Stimulated activated naive CD8-positive, alpha-beta T cell treated with anti-CD3 and anti-CD28 coated beads, Interleukin-15, Interleukin-2, amounts not matched to agents 100 ng/mL and 50 ng/mL, for 24 hours (primary cell): Measurements from ENCODE around the gene F2R.
"Not testable (repeated sequence)": the region's sequence is repeated elsewhere in the genome, so short reads cannot be mapped to it uniquely, and the experiment has no call there.

Source experiments
- H3K27ac Mint-ChIP-seq: one replicate; pipeline ENCODE4 v1.8.0; 2021; ENCODE audit warnings: mild to moderate bottlenecking, mixed read lengths
- H3K27me3 Mint-ChIP-seq: one replicate; pipeline ENCODE4 v1.8.0; 2021; ENCODE audit warnings: mixed read lengths
- H3K36me3 Mint-ChIP-seq: one replicate; pipeline ENCODE4 v1.8.0; 2021; ENCODE audit warnings: low read depth, mixed read lengths
- H3K4me1 Mint-ChIP-seq: one replicate; pipeline ENCODE4 v1.8.0; 2021; ENCODE audit warnings: low read depth, mixed read lengths
- H3K4me3 Mint-ChIP-seq: one replicate; pipeline ENCODE4 v1.8.0; 2021; ENCODE audit warnings: mild to moderate bottlenecking, mixed read lengths
- H3K9me3 Mint-ChIP-seq: one replicate; pipeline ENCODE4 v1.8.0; 2021; ENCODE audit warnings: mixed read lengths

Gene F2R

DNA sequence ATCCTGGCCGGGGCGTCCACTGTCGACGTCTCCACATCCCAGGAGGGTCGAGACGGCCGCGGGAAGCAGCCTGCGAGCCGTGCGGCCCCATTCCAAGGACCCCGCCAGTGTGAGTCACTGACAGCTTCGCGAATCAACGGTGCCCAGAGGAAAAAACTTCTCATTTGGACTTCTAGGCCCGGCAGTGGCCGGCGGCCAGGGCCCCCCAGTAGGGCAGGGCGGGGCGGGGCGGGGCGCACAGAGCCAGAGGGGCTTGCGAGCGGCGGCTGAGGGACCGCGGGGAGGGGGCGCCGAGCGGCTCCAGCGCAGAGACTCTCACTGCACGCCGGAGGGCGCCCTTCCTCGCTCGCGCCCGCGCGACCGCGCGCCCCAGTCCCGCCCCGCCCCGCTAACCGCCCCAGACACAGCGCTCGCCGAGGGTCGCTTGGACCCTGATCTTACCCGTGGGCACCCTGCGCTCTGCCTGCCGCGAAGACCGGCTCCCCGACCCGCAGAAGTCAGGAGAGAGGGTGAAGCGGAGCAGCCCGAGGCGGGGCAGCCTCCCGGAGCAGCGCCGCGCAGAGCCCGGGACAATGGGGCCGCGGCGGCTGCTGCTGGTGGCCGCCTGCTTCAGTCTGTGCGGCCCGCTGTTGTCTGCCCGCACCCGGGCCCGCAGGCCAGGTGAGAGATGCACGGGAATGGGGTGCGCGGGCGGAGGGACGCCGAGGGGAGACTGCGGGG lies at the start of gene F2R:
Gene F2R, plus strand, starts transcription at position 391 of the 720 bp plus-strand sequence. Its CDS starts 182 bp downstream, at position 573.
- peak within 1 kb of the TSS; percentile 82 for H3K4me3 Mint-ChIP-seq
- H3K27ac Mint-ChIP-seq = peak within 1 kb of the TSS; percentile 31
- no peaks in the 10 kb centered on the region for H3K9me3 Mint-ChIP-seq
- peaks cover 39% of the 10 kb centered on the region for H3K4me1 Mint-ChIP-seq
- H3K27me3 Mint-ChIP-seq = peaks cover 49% of the 10 kb centered on the region
- peaks cover 1% of the 10 kb centered on the region for H3K36me3 Mint-ChIP-seq

DNA sequence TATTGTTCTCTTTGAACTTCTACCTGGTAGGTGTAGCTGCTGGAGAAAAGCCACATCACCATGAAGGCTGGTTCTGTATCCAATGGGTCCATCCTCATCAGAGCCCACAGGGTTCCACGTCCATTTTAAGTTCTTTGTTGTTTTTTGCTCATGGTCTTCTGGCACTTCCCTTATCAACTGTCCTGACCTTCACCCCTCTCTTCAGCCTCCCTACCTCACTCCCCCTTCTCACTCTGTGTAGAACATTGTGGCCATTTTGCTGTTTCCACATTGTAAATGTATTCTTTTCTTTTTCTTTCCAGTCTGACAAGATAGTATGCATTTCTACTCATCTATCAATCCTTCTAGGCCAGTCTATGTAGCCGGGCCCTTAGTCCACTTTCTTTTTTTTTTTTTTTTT lies 48.4 kb upstream of the F2R start:
- no peak overlapping the region for H3K4me3 Mint-ChIP-seq
- H3K9me3 Mint-ChIP-seq = no peaks in the 10 kb centered on the region
- no peaks in the 10 kb centered on the region for H3K27me3 Mint-ChIP-seq
- H3K27ac Mint-ChIP-seq = peak overlapping the region; percentile 62
- peaks cover 44% of the 10 kb centered on the region for H3K36me3 Mint-ChIP-seq
- no peaks in the 10 kb centered on the region for H3K4me1 Mint-ChIP-seq

DNA sequence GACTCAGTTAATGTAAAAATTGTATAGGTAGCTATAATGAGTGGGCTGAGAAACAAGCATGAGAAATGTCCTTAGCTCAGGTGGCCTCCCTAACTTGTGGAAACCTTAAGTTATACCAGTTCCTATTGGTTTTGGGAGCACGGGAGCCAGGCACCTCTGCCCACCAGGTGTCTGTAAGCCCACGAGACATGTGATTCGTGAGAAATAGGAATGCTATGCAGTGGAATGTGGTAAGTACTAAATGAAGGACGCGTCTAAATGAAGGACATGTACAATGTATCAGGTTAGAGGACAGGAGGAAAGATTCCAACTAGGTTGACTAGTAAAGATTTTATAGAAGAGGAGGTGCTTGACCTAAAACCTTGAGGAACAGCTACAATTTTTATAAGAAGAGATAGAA lies 46.7 kb upstream of the F2R start:
- Mint-ChIP-seq H3K36me3 (peaks cover 43% of the 10 kb centered on the region), H3K27me3 (no peaks in the 10 kb centered on the region), H3K4me1 (no peaks in the 10 kb centered on the region), H3K27ac (no peak overlapping the region), H3K9me3 (no peaks in the 10 kb centered on the region), H3K4me3 (no peak overlapping the region)

DNA sequence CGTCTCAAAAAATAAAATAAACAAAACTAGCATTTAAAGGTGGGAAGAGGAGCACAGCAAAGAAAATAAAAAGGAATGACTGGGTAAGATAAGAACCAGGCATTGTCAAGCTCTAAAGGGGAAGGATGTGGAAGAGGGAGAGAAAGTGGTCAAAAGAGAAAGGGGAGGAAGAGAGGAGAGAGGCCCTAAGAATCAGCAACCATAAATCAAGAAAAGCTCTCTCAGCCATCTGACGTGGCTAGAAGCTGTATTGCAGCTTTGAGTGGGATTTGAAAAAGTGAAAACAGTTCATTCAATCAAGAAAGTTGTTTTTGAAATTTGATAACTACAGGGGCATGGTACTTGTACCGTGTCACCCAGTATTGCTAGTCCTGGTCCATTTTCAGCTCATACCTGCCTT lies 45.4 kb upstream of the F2R start:
- Mint-ChIP-seq H3K27ac (no peak overlapping the region), H3K9me3 (no peaks in the 10 kb centered on the region), H3K4me3 (no peak overlapping the region), H3K27me3 (no peaks in the 10 kb centered on the region), H3K4me1 (no peaks in the 10 kb centered on the region), H3K36me3 (peaks cover 39% of the 10 kb centered on the region)

DNA sequence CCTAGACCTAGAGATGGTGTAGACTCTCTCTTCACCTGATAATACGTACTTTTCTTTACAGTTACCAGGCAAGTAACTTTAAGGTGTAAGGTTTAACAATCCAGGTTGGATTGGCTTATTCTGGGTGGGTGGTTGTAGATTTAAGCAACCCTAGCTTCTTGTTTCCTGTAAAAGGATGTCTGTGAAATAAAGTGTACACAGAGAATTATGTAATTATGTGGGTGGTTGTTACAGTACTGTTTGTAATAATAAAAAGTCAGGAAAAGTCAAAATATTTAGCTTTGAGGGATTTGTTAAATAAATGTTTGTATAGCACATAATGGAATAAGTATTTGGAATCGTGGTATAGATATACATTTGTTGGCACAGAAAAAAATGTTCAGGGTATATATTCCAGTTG lies 43.7 kb upstream of the F2R start:
- Mint-ChIP-seq H3K4me1 (no peaks in the 10 kb centered on the region), H3K9me3 (no peaks in the 10 kb centered on the region), H3K4me3 (no peak overlapping the region), H3K27me3 (no peaks in the 10 kb centered on the region), H3K36me3 (peaks cover 35% of the 10 kb centered on the region), H3K27ac (no peak overlapping the region)

DNA sequence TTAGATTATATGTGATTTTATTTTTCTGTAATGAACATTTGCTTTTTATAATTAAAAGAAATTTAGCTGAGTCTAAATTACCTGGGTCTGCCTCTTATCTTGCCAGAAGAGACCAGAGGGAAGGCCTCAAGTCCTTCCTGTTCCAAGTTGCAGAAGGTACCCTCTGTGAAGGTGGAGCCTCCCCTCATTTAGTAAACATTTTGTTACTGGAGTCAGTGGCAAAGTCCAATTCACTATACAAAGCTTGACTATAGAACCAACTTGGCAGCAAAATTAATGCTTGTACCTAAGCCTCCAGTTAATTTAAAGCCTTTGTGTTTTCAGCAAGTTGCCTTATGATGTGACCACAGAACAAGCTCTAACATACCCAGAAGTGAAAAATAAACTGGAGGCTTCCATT lies 42.8 kb upstream of the F2R start:
- Mint-ChIP-seq H3K4me1 (no peaks in the 10 kb centered on the region), H3K4me3 (no peak overlapping the region), H3K27me3 (no peaks in the 10 kb centered on the region), H3K36me3 (peaks cover 36% of the 10 kb centered on the region), H3K27ac (no peak overlapping the region), H3K9me3 (no peaks in the 10 kb centered on the region)

DNA sequence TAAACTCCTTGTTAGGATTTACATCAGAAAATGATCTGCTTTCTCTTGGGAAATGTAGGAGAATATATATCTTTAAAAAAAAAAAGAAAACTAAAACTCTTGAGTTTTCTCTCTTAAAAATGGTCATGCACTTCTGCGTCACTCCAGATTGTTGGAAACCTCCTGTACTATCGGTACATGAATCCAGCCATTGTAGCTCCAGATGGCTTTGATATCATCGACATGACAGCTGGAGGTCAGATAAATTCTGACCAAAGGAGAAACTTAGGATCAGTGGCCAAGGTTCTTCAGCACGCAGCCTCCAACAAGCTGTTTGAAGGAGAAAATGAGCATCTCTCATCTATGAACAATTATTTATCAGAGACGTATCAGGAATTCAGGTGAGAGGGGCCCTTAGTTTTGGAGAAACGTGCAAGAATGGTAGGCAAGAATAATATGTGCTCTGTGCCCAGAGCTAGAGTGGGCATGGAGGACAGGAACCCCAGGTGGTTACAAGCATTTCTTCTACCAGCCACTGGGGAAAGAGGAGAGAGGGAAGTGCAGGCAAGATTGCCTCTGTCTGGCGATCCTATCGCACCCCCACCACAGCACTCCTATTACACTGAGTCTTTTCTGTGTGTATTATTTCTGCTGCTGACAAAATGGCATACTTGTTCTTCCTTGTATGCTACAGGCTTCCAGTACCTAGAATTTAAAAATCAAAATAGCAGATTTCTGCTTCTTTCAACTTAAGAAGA lies 41.4 kb upstream of the F2R start:
- H3K27me3 Mint-ChIP-seq = no peaks in the 10 kb centered on the region
- H3K4me3 Mint-ChIP-seq = no peak overlapping the region
- no peaks in the 10 kb centered on the region for H3K4me1 Mint-ChIP-seq
- H3K36me3 Mint-ChIP-seq = peaks cover 38% of the 10 kb centered on the region
- no peak overlapping the region for H3K27ac Mint-ChIP-seq
- no peaks in the 10 kb centered on the region for H3K9me3 Mint-ChIP-seq

DNA sequence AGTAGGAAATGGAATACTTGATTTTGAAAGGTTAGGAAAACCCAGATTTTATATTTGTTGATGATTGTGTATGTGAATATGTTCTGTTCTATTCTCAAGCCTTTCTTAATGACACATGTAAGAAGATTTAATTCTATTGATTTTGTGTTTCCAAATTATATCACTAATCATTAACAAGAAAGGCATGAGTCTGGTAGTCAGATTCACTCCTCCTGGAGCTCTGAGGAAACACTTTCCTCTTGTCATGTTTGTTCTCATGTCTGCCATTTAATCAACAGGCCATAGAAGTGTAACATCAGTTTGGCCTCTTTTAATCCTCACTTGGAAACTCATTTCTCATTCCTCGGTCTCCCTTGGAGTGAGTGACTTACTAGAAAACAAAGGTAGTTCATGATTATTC lies 40.6 kb upstream of the F2R start:
- no peak overlapping the region for H3K27ac Mint-ChIP-seq
- H3K9me3 Mint-ChIP-seq = no peaks in the 10 kb centered on the region
- H3K4me3 Mint-ChIP-seq = no peak overlapping the region
- no peaks in the 10 kb centered on the region for H3K27me3 Mint-ChIP-seq
- peaks cover 44% of the 10 kb centered on the region for H3K36me3 Mint-ChIP-seq
- H3K4me1 Mint-ChIP-seq = peaks cover 6% of the 10 kb centered on the region

DNA sequence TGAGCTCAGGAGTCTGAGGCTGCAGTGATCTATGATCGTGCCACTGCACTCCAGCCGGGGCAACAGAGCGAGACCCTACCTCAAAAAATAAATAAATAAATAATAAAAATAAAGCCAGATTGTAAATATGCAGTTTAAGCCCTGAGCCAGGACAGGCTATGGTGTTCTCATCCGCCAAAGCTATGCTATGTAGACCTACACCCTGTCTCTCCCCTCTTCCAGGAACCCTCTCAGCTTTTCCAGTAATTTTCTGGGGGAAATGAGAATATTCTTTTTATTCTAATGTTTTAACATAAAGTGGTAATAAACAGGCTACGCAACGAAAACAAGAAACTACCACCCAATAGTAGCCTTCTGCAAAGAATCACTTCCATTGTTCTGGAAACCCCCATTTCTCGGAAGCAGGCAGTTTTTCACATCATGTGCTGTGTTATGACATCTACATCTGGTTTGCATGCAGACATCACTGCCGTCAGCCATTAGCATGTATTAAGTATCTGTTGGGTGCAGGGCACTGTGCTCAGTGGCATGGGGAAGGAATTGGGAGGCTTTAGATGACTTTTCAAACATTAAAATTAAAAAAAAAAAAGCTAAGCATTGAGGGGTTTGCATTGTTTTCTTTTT lies 38.0 kb upstream of the F2R start:
- no peak overlapping the region for H3K27ac Mint-ChIP-seq
- peaks cover 12% of the 10 kb centered on the region for H3K4me1 Mint-ChIP-seq
- no peaks in the 10 kb centered on the region for H3K9me3 Mint-ChIP-seq
- peaks cover 46% of the 10 kb centered on the region for H3K36me3 Mint-ChIP-seq
- no peaks in the 10 kb centered on the region for H3K27me3 Mint-ChIP-seq
- H3K4me3 Mint-ChIP-seq = no peak overlapping the region

DNA sequence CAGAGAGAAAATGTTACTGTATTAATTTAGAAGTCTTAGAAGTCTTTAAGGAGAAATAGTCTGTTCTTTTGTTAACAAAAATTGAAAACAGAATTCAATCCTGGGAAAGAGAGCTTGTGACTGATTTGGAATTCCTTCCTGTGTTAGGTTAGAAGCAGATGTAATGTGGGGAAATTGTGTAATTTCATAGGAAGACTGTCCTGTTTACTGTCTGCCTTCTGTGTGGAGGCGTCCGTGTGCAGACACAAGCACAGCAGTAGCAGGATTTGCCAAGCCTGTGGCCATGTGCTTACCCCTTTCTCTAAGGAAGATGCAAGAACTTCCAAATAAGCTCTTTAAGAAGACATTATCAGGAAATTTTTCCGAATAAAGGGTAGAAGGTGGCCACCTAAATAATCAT lies 36.7 kb upstream of the F2R start:
- no peaks in the 10 kb centered on the region for H3K9me3 Mint-ChIP-seq
- H3K4me3 Mint-ChIP-seq = no peak overlapping the region
- H3K27me3 Mint-ChIP-seq = no peaks in the 10 kb centered on the region
- peaks cover 44% of the 10 kb centered on the region for H3K36me3 Mint-ChIP-seq
- H3K27ac Mint-ChIP-seq = no peak overlapping the region
- H3K4me1 Mint-ChIP-seq = peaks cover 12% of the 10 kb centered on the region

DNA sequence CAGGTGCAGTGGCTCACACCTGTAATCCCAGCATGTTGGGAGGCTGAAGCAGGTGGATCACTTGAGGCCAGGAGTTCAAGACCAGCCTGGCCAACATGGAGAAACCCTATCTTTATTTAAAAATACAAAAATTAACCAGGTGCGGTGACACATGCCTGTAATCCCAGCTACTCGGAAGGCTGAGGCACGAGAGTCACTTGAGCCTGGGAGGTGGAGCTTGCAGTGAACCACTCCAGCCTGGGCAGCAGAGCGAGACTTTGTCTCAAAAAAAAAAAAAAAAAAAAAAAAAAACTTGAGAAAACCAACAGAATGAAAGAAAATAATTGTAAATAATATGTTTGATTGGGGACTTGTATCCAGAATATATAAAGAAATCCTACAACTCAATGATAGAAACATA lies 35.1 kb upstream of the F2R start:
- not testable (repeated sequence) for H3K4me3 Mint-ChIP-seq, H3K27me3 Mint-ChIP-seq, H3K27ac Mint-ChIP-seq, H3K9me3 Mint-ChIP-seq
- peaks cover 52% of the 10 kb centered on the region for H3K36me3 Mint-ChIP-seq
- H3K4me1 Mint-ChIP-seq = peaks cover 12% of the 10 kb centered on the region

DNA sequence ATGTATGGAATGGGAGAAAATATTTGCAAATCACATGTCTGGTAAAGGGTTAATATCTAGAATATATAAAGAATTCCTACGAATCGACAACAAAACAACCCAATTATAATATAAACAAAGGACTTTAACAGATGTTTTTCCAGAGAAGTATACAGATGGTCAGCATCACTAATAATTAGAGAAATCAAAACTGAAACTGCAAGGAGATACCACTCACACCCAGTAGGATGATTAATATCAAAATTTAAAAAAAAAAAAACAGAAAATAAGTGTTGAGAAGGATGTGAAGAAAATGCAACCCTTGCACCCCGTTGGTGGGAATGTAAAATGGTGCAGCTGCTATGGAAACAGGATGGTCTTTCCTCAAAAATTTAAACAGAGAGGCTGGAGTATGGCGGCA lies 34.6 kb upstream of the F2R start:
- H3K4me3 Mint-ChIP-seq = no peak overlapping the region
- H3K27ac Mint-ChIP-seq = no peak overlapping the region
- H3K9me3 Mint-ChIP-seq = no peaks in the 10 kb centered on the region
- H3K36me3 Mint-ChIP-seq = peaks cover 54% of the 10 kb centered on the region
- peaks cover 12% of the 10 kb centered on the region for H3K4me1 Mint-ChIP-seq
- H3K27me3 Mint-ChIP-seq = no peaks in the 10 kb centered on the region

DNA sequence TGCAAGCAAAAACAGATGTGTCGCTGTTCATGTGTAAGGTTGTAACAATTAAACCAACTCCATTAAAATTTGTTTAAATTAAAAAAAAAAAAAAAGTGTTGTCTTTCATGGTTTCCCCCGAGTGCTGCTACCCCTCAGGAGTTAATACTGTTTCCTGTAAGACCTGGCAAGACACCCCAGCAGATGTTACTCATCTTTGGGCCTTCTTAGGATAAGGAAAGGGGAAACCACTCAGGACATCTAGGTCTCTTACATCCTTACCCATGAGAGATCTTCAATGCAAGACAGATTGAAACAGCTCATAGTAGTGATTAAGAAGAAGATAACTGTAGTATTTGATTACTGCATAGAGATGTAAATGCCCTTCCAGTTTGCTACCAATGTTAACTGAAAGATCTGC lies 33.5 kb upstream of the F2R start:
- Mint-ChIP-seq H3K27ac (no peak overlapping the region), H3K9me3 (no peaks in the 10 kb centered on the region), H3K4me3 (no peak overlapping the region), H3K4me1 (peaks cover 12% of the 10 kb centered on the region), H3K27me3 (no peaks in the 10 kb centered on the region), H3K36me3 (peaks cover 53% of the 10 kb centered on the region)

DNA sequence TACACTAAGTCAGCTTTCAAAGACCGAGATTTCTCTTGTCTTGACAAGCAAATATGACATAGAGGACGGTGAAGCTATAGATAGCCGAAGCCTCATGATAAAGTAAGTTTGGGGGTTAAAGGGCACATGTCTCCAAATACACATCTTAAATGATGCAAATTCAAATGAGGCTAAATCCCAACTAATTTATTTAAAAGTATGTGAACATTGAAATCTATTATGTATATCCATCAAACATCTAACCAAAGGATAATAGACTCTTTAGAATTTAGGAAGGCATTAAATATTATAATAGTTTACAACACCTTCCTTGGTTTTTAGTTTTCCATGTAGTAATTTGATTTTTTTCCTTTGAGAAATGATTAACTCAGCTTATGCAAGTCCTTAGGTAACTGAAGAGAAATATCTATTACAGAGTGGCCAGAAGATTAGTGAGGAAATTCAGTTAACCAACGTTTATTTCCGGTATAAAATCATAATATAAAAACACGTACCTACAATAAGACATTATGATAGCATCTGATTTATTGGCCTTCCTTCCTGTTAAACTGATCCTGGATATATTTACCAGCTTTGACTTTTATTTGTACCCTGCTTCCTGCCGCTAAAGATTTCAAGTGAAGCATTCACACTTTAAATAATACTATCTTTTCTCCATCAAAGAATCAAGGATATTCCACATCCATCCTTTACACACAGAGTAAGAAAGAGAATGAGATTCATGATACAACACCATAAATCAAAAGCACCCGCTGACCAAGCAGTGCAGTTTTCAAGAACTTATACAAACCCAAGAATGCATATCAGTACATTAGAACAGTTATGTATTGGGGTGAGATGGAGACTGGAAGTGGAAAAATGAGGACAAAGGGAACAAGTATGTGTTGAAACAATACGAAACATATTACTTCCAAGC lies 31.9 kb upstream of the F2R start:
- Mint-ChIP-seq H3K4me3 (no peak overlapping the region), H3K27ac (no peak overlapping the region), H3K4me1 (peaks cover 12% of the 10 kb centered on the region), H3K36me3 (peaks cover 48% of the 10 kb centered on the region), H3K9me3 (no peaks in the 10 kb centered on the region), H3K27me3 (no peaks in the 10 kb centered on the region)
